HG03558 (cell line): ENCODE measurements around the gene YAF2.
A peak's percentile ranks its signal among the peaks of the same experiment; 100 is the strongest.

ENCODE experiments used
- ATAC-seq: cut with Tn5 transposase; IDR thresholded peaks from one replicate; pipeline ENCODE4 v1.9.1; 2021; ENCODE audit warnings: moderate number of reproducible peaks; ENCODE audit not compliant: unreplicated experiment; ENCODE audit errors: extremely low read depth

Gene YAF2

GRCh38 chr12:42161529-42161928, 76.5 kb downstream of the YAF2 start:
- no peak for ATAC-seq

DNA sequence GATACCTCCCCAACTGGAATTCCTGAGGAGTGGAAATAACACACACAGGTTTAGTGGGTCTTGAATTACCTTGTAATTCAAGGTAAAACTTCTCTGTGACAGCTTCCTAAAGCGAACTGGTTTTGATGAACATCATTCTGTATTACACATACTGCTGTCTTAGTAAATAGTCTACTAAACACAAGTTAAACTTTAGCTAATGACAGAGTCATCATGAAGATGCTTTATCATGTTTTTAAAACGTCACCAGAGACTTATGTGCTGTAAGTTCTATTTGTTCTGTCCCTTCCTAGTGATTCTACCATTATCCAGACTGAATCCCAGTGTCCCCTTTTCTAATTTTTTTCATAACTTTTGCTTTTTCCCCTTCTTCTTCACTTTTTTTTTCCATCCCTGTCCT, 81.8 kb downstream of the YAF2 start:
- no peak for ATAC-seq

DNA sequence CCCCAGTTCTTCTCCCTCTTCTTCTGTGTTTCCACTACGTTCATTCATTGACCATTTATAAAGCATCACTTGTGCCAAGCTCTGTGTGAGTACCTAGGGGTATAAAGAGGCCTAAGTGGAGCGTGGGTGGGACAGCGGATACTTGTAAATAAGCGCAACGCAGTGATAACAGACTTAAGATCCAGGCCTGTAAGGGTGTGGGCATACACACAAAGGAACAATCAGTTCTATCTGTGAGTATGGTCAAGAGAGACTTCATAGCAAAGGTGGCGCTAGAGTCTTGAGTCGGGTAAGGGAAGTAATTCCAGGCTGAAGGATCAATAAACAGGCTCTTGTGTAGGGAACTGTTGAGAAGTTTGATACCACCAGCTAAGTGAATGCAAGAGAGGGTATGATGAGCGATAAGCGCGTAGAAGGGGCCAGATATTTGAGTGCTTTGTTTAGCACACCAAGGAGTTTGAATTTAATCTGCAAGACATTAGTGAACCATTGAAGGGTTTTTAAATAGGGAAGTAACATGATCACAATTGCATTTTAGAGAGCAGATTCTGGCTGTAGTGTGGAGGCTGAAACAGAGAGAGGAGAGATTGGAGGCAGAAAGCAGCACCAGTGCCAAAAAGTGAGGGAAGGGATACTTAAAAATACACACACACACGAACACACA, 92.4 kb downstream of the YAF2 start:
- ATAC-seq = no peak

- no peak for ATAC-seq
Measured at GRCh38 chr12:42145197-42145549, 92.9 kb downstream of the YAF2 start.

DNA sequence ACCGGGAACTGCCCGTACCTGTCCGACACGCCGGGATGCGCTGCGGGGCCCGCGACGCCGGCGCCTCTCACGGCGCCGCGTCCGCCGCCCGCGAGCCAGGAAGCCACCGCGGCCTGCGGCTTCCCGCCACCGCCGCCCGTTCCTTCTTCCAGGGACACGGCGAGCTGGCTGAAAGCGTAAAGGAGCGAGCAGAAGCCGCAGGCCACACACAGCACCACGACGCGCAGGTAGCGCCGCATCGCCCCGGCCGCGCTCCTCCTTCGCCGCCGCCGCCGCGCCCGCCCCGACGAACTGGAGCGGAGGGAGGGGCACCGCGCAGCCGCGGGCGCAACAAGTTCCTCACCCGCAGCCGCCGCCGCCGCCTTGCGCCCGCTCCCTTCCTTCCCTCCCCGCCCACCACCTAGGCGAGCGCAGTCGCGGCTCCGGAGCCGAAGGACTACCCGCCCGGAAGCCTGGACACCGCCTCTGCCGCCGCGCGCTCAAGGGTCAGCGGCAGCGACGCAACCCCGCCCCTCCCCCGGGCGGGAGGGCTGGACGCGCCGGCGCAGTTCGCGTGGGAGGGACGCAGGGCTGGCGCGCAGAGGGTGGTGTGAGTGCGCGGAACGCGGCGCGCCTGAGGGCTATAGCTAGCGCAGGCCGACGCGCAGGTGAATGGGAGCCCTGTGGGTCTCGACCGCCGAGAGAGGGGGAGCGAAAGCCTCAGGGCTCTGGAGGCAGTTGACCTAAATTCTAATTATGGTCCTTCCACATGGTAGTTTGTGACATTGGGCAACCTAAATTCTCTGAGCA, 93.4 kb downstream of the YAF2 start, which contains the start of gene GXYLT1:
Gene GXYLT1, minus strand, starts transcription at position 467 of the 789 bp plus-strand sequence. Its CDS starts 228 bp downstream, at position 239.
- peak; percentile 91 for ATAC-seq

DNA sequence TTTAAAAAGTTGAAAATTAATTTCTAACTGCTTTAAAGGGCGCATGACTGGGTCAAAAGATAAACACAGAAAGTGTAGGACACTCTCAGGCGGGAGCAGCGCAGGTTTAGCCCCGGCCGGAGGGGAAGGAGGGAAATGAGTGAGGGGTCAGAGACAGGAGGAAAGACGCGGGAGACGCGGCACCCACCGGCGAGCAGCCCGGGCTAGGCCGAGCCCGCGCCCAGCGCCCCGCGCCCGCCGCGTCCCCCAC, 94.0 kb downstream of the YAF2 start:
- no peak for ATAC-seq

- ATAC-seq = no peak
Measured at GRCh38 chr12:42143452-42144157, 94.4 kb downstream of the YAF2 start.

DNA sequence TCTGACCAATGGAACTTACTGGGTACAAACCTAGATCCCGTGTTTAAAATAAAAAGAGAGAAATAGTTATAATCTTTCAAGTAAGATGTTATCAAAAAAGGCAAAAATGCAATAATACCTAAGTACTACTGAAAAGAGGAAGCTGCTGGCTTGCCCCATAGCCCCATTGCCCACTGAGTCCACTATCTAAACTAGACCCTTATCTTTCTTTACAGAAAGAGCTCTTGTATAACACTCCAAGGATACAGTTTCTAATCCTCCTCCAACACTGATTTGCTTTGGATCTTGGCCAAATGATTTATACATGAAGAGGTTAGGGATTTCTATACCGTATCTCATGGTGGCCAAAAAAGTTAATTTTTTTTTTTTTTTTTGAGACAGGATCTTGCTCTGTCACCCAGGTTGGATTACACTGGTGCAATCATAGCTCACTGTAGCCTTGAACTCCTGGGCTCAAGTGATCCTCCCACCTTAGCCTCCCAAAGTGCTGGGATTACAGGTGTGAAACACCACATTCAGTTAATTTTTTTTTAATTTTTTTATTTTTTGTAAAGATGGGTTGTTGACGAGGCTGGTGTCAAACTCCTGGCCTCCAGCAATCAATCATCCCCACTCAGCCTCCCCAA, 96.0 kb downstream of the YAF2 start:
- no peak for ATAC-seq

GRCh38 chr12:42140901-42141300, 97.1 kb downstream of the YAF2 start:
- ATAC-seq = no peak

GRCh38 chr12:42135259-42135814, 102.7 kb downstream of the YAF2 start:
- no peak for ATAC-seq

GRCh38 chr12:42130672-42131402, 107.2 kb downstream of the YAF2 start:
- no peak for ATAC-seq

GRCh38 chr12:42129595-42130204, 108.3 kb downstream of the YAF2 start:
- no peak for ATAC-seq

GRCh38 chr12:42128888-42129287, 109.2 kb downstream of the YAF2 start:
- ATAC-seq = no peak

GRCh38 chr12:42128327-42128726, 109.7 kb downstream of the YAF2 start:
- no peak for ATAC-seq

DNA sequence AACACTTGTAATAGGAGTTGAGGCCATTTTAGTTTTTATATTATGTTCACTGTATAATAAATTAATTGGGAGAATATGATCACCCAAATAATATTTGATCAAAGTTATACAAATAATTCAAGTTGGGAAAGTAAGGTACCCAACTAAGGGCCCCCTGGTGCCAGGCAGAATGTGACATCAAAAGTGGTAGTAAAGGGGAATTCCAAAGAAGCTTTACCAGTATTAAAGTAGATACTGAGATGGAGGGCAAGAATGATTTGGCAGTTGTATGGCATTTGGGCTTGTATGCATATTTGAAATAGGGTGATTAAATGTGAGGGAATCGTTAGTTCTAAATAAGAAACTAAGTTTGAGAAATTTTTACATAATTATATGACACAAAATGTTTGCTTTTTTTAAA, 111.1 kb downstream of the YAF2 start:
- ATAC-seq = no peak

DNA sequence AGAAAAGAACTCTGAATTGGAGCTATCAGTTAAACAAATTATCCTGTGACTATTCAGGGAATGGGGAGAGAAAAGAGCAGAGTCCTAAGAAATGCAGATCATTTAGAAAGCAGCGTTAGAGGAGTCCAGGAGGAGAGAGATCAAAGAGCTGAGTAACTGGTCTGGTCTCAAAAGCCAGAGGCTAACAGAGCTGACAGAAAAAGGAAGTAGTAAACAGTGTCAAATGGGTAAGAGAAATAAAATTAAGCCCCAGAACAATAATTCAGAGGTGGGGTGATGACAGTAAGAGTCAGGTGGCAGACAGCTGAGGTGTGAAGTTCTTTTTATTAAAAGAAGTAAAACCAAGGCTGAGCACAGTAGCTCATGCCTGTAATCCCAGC, 112.7 kb downstream of the YAF2 start:
- ATAC-seq = no peak

DNA sequence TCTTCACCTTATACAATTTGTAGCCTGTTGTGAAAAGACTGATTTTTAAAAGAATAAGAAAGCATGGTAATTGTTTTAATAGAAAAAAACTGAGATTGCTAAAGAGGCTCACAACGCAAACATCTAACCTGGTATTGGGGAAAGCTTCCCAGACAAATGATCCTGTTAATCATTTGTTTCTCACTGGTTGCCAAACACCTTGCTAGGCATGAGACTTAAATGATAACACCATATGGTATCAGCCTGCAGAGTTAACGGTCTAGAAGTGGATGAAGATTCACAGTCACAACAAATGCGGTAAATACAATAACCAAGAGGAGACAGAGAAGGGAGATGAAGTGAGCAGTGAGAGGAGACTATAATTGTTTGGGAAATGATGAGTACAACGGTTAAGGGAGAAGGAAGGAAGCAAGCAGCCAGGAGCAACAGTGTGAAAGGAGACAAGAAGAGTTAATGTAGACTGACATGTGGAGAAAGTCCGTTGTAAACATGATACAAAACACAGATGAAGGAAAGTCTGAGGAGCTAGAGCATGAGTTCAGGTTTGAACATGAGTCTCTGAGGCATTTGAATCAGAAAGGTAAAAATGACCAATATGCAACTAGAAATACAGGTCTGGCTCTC, 113.2 kb downstream of the YAF2 start:
- ATAC-seq = no peak

DNA sequence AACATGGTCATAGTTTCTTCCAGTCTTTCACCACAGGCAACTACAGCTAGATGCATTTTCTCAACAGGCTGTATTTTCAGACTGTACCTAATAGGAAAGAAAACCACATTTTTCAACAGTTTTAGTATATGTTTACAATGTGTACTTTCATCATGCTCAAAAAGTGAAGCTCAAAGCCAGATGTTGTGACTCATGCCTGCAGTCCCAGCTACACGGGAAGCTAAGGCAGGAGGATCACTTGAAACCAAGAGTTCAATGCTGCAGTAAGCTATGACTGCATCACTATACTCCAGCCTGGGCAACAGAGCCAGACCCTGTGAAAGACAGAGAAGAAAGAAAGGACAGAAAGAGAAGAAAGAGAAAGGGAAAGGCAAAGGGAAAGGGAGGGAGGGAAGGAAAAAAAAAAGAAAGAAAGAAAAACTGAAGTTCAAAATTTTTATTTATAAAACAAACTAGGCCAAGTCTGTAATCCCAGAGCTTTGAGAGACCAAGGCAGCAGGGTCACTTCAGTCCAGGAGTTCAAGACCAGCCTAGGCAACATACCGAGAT, 118.9 kb downstream of the YAF2 start:
- ATAC-seq = no peak
